Naive thymus-derived CD8-positive, alpha-beta T cell (primary cell): ENCODE results near the gene INIP. TPM values are rescaled to one million over a fixed set of nuclear protein-coding genes. Genes with fewer than 3 reads are reported as not detected.

ENCODE experiments used
- ATAC-seq, 2 donors: fragments of 150-1000 bp; cut with Tn5 transposase in 1 of 2; sonication (Bioruptor Pico), chemical (Tn5 transposase) in 1 of 2; 1 replicate in 1 of 2; 2 replicates in 1 of 2; pipeline ENCODE4 v1.10.0; 2021; ENCODE audit warnings: mild to moderate bottlenecking in 2 of 2, moderate library complexity in 2 of 2
- POLR2A ChIA-PET: fragments of 350-600 bp; sonication (Branson Sonifier 250); formaldehyde crosslinking; loops from one replicate; lab custom pipeline; 2021; ENCODE audit warnings: antibody characterized with exemption; lab: Charles Lee
- DNase-seq, 10 donors: peaks; one replicate each; pipeline versions ENCODE4 v3.0.0 to v3.0.0-alpha.2; 2020 to 2022
- H3K27ac Mint-ChIP-seq, 10 donors: one replicate each; pipeline ENCODE4 v1.8.0; 2020 to 2022; ENCODE audit warnings: mild to moderate bottlenecking in 10 of 10, mixed read lengths in 10 of 10, moderate library complexity in 4 of 10, inconsistent platforms in 1 of 10
- H3K27me3 Mint-ChIP-seq, 5 donors: one replicate each; pipeline ENCODE4 v1.8.0; 2021 to 2022; ENCODE audit warnings: mixed read lengths in 5 of 5
- H3K36me3 Mint-ChIP-seq, 3 donors: one replicate each; pipeline ENCODE4 v1.8.0; 2020 to 2022; ENCODE audit warnings: mixed read lengths in 3 of 3, mild to moderate bottlenecking in 2 of 3, inconsistent platforms in 1 of 3
- H3K4me1 Mint-ChIP-seq, 4 donors: one replicate each; pipeline ENCODE4 v1.8.0; 2021 to 2022; ENCODE audit warnings: mixed read lengths in 4 of 4
- H3K4me3 Mint-ChIP-seq, 10 donors: one replicate each; pipeline ENCODE4 v1.8.0; 2020 to 2022; ENCODE audit warnings: mild to moderate bottlenecking in 10 of 10, mixed read lengths in 10 of 10, moderate library complexity in 6 of 10, inconsistent platforms in 1 of 10
- H3K9me3 Mint-ChIP-seq, 9 donors: one replicate each; pipeline ENCODE4 v1.8.0; 2020 to 2022; ENCODE audit warnings: mixed read lengths in 9 of 9, mild to moderate bottlenecking in 3 of 9, inconsistent platforms in 1 of 9, moderate library complexity in 1 of 9
- polyA plus RNA-seq, 3 donors: library from polyadenylated mRNA; unstranded; fragments of 300-500 nt; fragmentation: Illumina TruSeq; gene quantifications; one replicate each; pipeline ENCODE4 v1.2.3, GENCODE V29; 2021
- total RNA-seq, 8 experiments: library from RNA in 2 of 8; stranded (reverse) in 2 of 8; gene quantifications; one replicate each; pipeline ENCODE4 v1.2.3 and lab custom pipeline; 2021 to 2026

INIP gene
- total and polyA plus RNA-seq, 5 experiments from 2014 or later: 25.8 to 38.9 (median 26.6) TPM

- Mint-ChIP-seq H3K9me3 (no peaks in the 10 kb centered on the region), H3K27me3 (no peaks in the 10 kb centered on the region), H3K4me3 (peak overlapping the region; percentile 19 to 77 (median 62)), H3K36me3 (no peaks in the 10 kb centered on the region), H3K27ac (peak overlapping the region; percentile 13 to 90 (median 70)), H3K4me1 (peaks cover 45 to 85% (median 78%) of the 10 kb centered on the region in 4 donors)
- peak; percentile 18 to 61 for ATAC-seq
- POLR2A ChIA-PET: no interaction called here
- DNase-seq: peak in 6 of 10 donors; percentile 10 to 63 (median 37)
Measured at GRCh38 chr9:112754578-112754977, 36.7 kb upstream of the INIP start.

GRCh38 chr9:112753725-112754124 lies 35.8 kb upstream of the INIP start:
- POLR2A ChIA-PET: interaction anchor here (0.8 kb wide), 1 partner anchor 398 kb away, joined by 6 read pairs; no protein-coding TSS in a partner anchor
- DNase-seq (no peak), ATAC-seq (no peak)
- no peaks in the 10 kb centered on the region for H3K36me3 Mint-ChIP-seq
- peak overlapping the region in 7 of 10 donors; percentile 46 to 74 (median 62) for H3K27ac Mint-ChIP-seq
- peak overlapping the region in 9 of 10 donors; percentile 8 to 76 (median 37) for H3K4me3 Mint-ChIP-seq
- H3K27me3 Mint-ChIP-seq: no peaks in the 10 kb centered on the region
- no peaks in the 10 kb centered on the region for H3K9me3 Mint-ChIP-seq
- peaks cover 48 to 86% (median 79%) of the 10 kb centered on the region in 4 donors for H3K4me1 Mint-ChIP-seq

- Mint-ChIP-seq H3K4me1 (peaks cover 44 to 89% (median 78%) of the 10 kb centered on the region in 4 donors), H3K27me3 (no peaks in the 10 kb centered on the region), H3K9me3 (no peaks in the 10 kb centered on the region), H3K27ac (peak overlapping the region in 5 of 10 donors; percentile 1 to 78 (median 36)), H3K4me3 (peak overlapping the region; percentile 39 to 90 (median 86)), H3K36me3 (no peaks in the 10 kb centered on the region)
- ATAC-seq: no peak
- DNase-seq: no peak
- POLR2A ChIA-PET: interaction anchor here (0.6 to 3.3 kb wide), 4 partner anchors 8 to 373 kb away, joined by 3 to 15 read pairs (median 10); partner anchors contain the start of genes HSDL2 and INIP
Measured at GRCh38 chr9:112752334-112753125, 34.6 kb upstream of the INIP start.

- peak; percentile 7 to 16 for ATAC-seq
- DNase-seq: peak in 9 of 10 donors; percentile 8 to 64 (median 29)
- Mint-ChIP-seq H3K27me3 (no peaks in the 10 kb centered on the region), H3K4me1 (peaks cover 42 to 81% (median 74%) of the 10 kb centered on the region in 4 donors), H3K36me3 (no peaks in the 10 kb centered on the region), H3K4me3 (peak overlapping the region; percentile 79 to 91 (median 88)), H3K27ac (peak overlapping the region; percentile 78 to 89 (median 84)), H3K9me3 (no peaks in the 10 kb centered on the region)
- POLR2A ChIA-PET: interaction anchor here (0.6 to 3.3 kb wide), 6 partner anchors 9 to 556 kb away, joined by 3 to 17 read pairs (median 10); partner anchors contain the start of genes HSDL2, INIP, KIAA1958 and PTBP3
Measured at GRCh38 chr9:112751056-112751795, 33.3 kb upstream of the INIP start.

- Mint-ChIP-seq H3K4me3 (peak overlapping the region in 1 of 10 donors; percentile 87), H3K27me3 (no peaks in the 10 kb centered on the region), H3K27ac (no peak overlapping the region), H3K4me1 (peaks cover 42 to 76% (median 69%) of the 10 kb centered on the region in 4 donors), H3K9me3 (no peaks in the 10 kb centered on the region), H3K36me3 (no peaks in the 10 kb centered on the region)
- peak in 1 of 2 donors; percentile 38 for ATAC-seq
- no peak for DNase-seq
- POLR2A ChIA-PET: interaction anchor here (0.6 to 3.3 kb wide), 6 partner anchors 10 to 555 kb away, joined by 3 to 17 read pairs (median 10); partner anchors contain the start of genes HSDL2, INIP, KIAA1958 and PTBP3
Measured at GRCh38 chr9:112750764-112751055, 32.8 kb upstream of the INIP start.

GRCh38 chr9:112750016-112750763 lies 32.3 kb upstream of the INIP start, which contains the start of gene SNX30:
SNX30 (plus strand) TSS chr9:112750760; CDS start chr9:112751002, 242 bp downstream.
- peak; percentile 67 to 73 for ATAC-seq
- peak; percentile 56 to 87 (median 75) for DNase-seq
- POLR2A ChIA-PET: interaction anchor here (1.3 to 3.3 kb wide), 3 partner anchors 32 to 370 kb away, joined by 14 to 18 read pairs (median 17); partner anchors contain the start of genes HSDL2, INIP and KIAA1958
- peaks cover 40 to 70% (median 64%) of the 10 kb centered on the region in 4 donors for H3K4me1 Mint-ChIP-seq
- peak within 1 kb of the TSS; percentile 87 to 97 (median 92) for H3K4me3 Mint-ChIP-seq
- peak within 1 kb of the TSS; percentile 82 to 98 (median 94) for H3K27ac Mint-ChIP-seq
- no peaks in the 10 kb centered on the region for H3K9me3 Mint-ChIP-seq
- no peaks in the 10 kb centered on the region for H3K36me3 Mint-ChIP-seq
- H3K27me3 Mint-ChIP-seq: no peaks in the 10 kb centered on the region

GRCh38 chr9:112747094-112747493 lies 29.2 kb upstream of the INIP start:
- ATAC-seq (no peak), DNase-seq (no peak)
- POLR2A ChIA-PET: interaction anchor here (0.9 kb wide), 2 partner anchors 28 to 29 kb away, joined by 3 to 5 read pairs; partner anchors contain the start of gene INIP
- Mint-ChIP-seq H3K4me3 (no peak overlapping the region), H3K36me3 (no peaks in the 10 kb centered on the region), H3K27ac (peak overlapping the region in 6 of 10 donors; percentile 21 to 74 (median 54)), H3K27me3 (no peaks in the 10 kb centered on the region), H3K4me1 (peaks cover 26 to 57% (median 51%) of the 10 kb centered on the region in 4 donors), H3K9me3 (no peaks in the 10 kb centered on the region)

GRCh38 chr9:112744177-112744576 lies 26.3 kb upstream of the INIP start:
- H3K36me3 Mint-ChIP-seq: no peaks in the 10 kb centered on the region
- peaks cover 15 to 54% (median 45%) of the 10 kb centered on the region in 4 donors for H3K4me1 Mint-ChIP-seq
- POLR2A ChIA-PET: interaction anchor here (0.7 kb wide), 1 partner anchor 24 kb away, joined by 4 read pairs; no protein-coding TSS in a partner anchor
- H3K9me3 Mint-ChIP-seq: no peaks in the 10 kb centered on the region
- H3K27me3 Mint-ChIP-seq: no peaks in the 10 kb centered on the region
- ATAC-seq (no peak), DNase-seq (no peak)
- H3K4me3 Mint-ChIP-seq: no peak overlapping the region
- peak overlapping the region in 1 of 10 donors; percentile 2 for H3K27ac Mint-ChIP-seq

- Mint-ChIP-seq H3K27me3 (no peaks in the 10 kb centered on the region), H3K4me3 (no peak overlapping the region), H3K9me3 (no peaks in the 10 kb centered on the region), H3K4me1 (peaks cover 14 to 46% (median 38%) of the 10 kb centered on the region in 4 donors), H3K27ac (peak overlapping the region in 2 of 10 donors; percentile 13 to 31), H3K36me3 (no peaks in the 10 kb centered on the region)
- no peak for DNase-seq
- POLR2A ChIA-PET: no interaction called here
- no peak for ATAC-seq
Measured at GRCh38 chr9:112743216-112743836, 25.4 kb upstream of the INIP start.

- POLR2A ChIA-PET: no interaction called here
- DNase-seq: no peak
- peaks cover 0 to 3% (median 0%) of the 10 kb centered on the region in 4 donors for H3K4me1 Mint-ChIP-seq
- H3K27me3 Mint-ChIP-seq: no peaks in the 10 kb centered on the region
- no peaks in the 10 kb centered on the region for H3K9me3 Mint-ChIP-seq
- no peak overlapping the region for H3K4me3 Mint-ChIP-seq
- no peaks in the 10 kb centered on the region for H3K36me3 Mint-ChIP-seq
- ATAC-seq: peak in 1 of 2 donors; percentile 58
- H3K27ac Mint-ChIP-seq: peak overlapping the region in 1 of 10 donors; percentile 29
Measured at GRCh38 chr9:112734892-112735291, 17.0 kb upstream of the INIP start.

- ATAC-seq (no peak), DNase-seq (no peak)
- Mint-ChIP-seq H3K27me3 (no peaks in the 10 kb centered on the region), H3K4me1 (peaks cover 0 to 4% (median 0%) of the 10 kb centered on the region in 4 donors), H3K9me3 (no peaks in the 10 kb centered on the region), H3K27ac (no peak overlapping the region), H3K4me3 (no peak overlapping the region), H3K36me3 (no peaks in the 10 kb centered on the region)
- POLR2A ChIA-PET: no interaction called here
Measured at GRCh38 chr9:112731971-112732370, 14.1 kb upstream of the INIP start.
